ENCODE data around the gene ASXL1.

- TF ChIP-seq CTCF (IDR thresholded peaks at IDR 0.05), result no peak
- TF ChIP-seq EZH2 (IDR thresholded peaks at IDR 0.05; ENCODE audit: borderline replicate concordance, insufficient read depth, low read depth, low read length, poor library complexity, severe bottlenecking), result no peak
These were observed 41.5 kb upstream of the ASXL1 start for GRCh38 chr20:32316667-32317066.
